SJCRH30 (cell line): Measurements from ENCODE around the gene TENM4. TPM values are rescaled to one million over a fixed set of nuclear protein-coding genes. Genes with fewer than 3 reads are reported as not detected.
A peak's percentile ranks its signal among the peaks of the same experiment; 100 is the strongest.

Experiments
- DNase-seq, 2 experiments: peaks; one replicate each; pipeline ENCODE4 v3.0.0-alpha.2; 2015 to 2020
- H3K27ac ChIP-seq: fragments of 250-450 bp; sonication (Bioruptor Pico); 2 replicates; pipeline ENCODE4 v1.5.1; 2020; ENCODE audit warnings: mild to moderate bottlenecking, moderate library complexity
- H3K27me3 ChIP-seq: fragments of 250-450 bp; sonication (Bioruptor Pico); 2 replicates; pipeline ENCODE4 v1.5.1; 2020; ENCODE audit warnings: mild to moderate bottlenecking, moderate library complexity
- H3K36me3 ChIP-seq: fragments of 250-450 bp; sonication (Bioruptor Pico); 2 replicates; pipeline ENCODE4 v1.5.1; 2020; ENCODE audit warnings: mild to moderate bottlenecking, moderate library complexity
- H3K4me1 ChIP-seq: fragments of 250-450 bp; sonication (Bioruptor Pico); 2 replicates; pipeline ENCODE4 v1.5.1; 2020; ENCODE audit warnings: mild to moderate bottlenecking, moderate library complexity
- H3K4me3 ChIP-seq: fragments of 250-450 bp; sonication (Bioruptor Pico); 2 replicates; pipeline ENCODE4 v1.5.1; 2020; ENCODE audit warnings: mild to moderate bottlenecking, moderate library complexity
- H3K9me3 ChIP-seq: fragments of 250-450 bp; sonication (Bioruptor Pico); replicated peaks from 2 replicates; pipeline ENCODE4 v1.5.1; 2020; ENCODE audit warnings: mild to moderate bottlenecking, moderate library complexity
- total RNA-seq: library from RNA; depleted of rRNA; stranded (reverse); fragments of >200 nt; shearing (Covaris generic); gene quantifications from 2 replicates; pipeline ENCODE4 v1.2.3, GENCODE V29; 2014

The TENM4 gene
- total RNA-seq, 1 experiment from 2014 or later, result 0.53 TPM

DNA sequence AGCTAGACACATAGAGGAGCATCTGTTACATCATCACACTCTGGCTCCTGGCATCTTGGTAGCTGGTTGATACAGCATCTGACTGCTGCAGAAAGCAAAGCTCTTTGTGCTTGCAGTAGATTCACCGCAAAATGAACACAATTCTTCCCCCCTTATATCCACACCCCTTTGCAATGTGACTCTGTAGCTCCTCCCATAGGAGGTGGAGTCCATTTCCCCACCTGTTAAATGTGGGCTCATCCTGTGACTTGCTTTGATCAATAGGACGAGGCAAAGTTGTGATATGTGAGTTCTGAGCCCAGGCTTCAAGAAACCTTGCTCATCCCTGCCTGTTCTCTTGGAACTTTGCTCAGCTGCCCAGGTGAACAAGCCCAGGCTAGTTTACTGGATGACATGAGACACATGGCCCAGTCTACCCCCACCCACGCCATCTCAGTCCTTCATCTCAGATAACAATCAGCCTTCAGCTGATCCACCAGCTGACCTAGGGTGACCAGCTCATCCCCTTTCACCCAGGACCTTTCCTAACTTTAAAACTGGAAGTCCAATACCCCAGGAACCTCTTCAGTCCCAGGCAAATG is 272.2 kb downstream of the TENM4 start:
- Histone ChIP-seq H3K27me3 (no peaks in the 10 kb centered on the region), H3K4me1 (no peaks in the 10 kb centered on the region), H3K4me3 (no peak overlapping the region), H3K9me3 (no peaks in the 10 kb centered on the region), H3K36me3 (no peaks in the 10 kb centered on the region), H3K27ac (no peak overlapping the region)
- DNase-seq, result no peak

DNA sequence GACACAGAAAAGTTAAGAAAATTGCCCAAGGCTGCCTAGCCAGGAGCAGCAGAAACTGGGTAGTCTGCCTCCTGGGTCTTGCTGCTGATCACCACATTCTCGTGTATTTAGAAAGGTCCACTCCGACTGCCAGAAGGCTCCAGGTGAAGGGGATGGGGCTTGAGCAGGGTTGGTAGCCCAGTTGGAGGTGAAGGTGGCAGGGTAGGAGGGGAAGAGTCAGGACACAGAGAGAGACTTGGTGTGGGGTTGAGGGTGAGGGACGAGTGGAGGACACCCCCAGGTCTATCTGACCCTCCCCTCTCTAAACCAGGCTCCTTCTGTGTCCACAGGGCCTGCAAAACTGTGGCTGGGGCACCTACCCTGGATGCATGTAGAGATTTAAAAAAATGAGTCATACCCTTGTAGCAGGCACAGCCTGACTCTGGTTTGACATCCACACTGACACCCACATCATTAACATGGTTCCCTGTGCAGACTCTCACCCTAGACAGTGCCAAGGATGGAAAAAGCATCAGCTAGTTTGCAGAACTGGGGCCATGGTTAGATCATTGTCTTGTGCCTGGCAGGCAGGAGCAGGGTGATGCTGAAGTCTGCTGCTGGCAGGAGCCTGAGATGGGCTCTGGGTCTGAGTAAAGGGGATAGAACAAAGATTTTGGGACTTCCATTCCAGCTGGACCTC is 273.2 kb downstream of the TENM4 start:
- Histone ChIP-seq H3K9me3 (no peaks in the 10 kb centered on the region), H3K4me1 (no peaks in the 10 kb centered on the region), H3K27me3 (no peaks in the 10 kb centered on the region), H3K4me3 (no peak overlapping the region), H3K27ac (no peak overlapping the region), H3K36me3 (no peaks in the 10 kb centered on the region)
- no peak for DNase-seq

DNA sequence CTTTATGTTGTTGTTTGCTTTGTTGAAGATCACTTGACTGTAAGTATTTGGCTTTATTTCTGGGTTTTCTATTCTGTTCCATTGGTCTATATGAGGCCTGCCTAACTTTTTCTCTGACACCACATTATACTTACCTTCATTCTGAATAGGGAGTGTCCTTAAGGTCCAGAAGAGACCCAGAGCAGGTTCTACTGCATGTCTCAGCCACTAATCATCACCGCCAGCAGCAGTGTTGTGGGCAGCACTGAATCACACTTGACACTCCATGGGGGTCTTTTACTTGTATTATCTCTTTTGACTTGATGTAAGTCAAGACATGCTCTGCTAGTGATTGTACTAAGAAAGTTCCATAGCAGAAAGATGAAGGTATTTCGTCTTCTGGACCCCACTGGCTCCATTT is 274.9 kb downstream of the TENM4 start:
- no peaks in the 10 kb centered on the region for H3K9me3 ChIP-seq
- no peaks in the 10 kb centered on the region for H3K4me1 ChIP-seq
- DNase-seq, result no peak
- no peaks in the 10 kb centered on the region for H3K36me3 ChIP-seq
- H3K4me3 ChIP-seq, result no peak overlapping the region
- H3K27ac ChIP-seq, result no peak overlapping the region
- no peaks in the 10 kb centered on the region for H3K27me3 ChIP-seq

DNA sequence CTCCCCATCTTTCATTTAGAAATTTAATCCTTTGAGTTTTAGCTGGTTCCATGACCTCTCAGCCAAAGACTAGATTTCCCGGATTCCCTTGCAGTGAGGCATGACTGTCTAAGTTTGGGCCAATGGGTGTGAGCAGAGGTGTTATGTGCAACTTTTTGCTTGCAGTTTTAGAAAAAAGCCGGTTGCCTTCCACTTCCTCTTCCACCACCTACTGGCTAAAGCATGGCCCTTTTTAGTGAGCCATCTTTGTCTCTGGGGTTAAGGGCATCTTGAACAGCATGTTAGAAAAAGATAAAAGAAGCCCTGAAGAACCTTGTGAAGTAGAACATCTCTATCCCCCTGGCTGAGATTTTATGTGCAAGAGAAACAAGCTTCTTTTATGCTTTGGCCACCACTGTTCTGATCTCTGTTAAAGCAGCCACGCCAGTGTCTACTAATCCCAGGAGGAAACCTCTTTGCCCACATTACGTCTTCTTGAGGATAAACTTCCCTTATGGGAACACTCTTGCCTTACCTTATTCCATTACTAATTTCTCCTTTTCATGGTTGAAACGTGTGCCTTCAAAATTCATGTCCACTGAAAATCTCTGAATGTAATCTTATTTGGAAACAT is 279.9 kb downstream of the TENM4 start:
- H3K9me3 ChIP-seq, result no peaks in the 10 kb centered on the region
- H3K4me1 ChIP-seq, result no peaks in the 10 kb centered on the region
- peak; percentile 6 to 25 for DNase-seq
- no peak overlapping the region for H3K4me3 ChIP-seq
- H3K27ac ChIP-seq, result no peak overlapping the region
- no peaks in the 10 kb centered on the region for H3K36me3 ChIP-seq
- H3K27me3 ChIP-seq, result no peaks in the 10 kb centered on the region

DNA sequence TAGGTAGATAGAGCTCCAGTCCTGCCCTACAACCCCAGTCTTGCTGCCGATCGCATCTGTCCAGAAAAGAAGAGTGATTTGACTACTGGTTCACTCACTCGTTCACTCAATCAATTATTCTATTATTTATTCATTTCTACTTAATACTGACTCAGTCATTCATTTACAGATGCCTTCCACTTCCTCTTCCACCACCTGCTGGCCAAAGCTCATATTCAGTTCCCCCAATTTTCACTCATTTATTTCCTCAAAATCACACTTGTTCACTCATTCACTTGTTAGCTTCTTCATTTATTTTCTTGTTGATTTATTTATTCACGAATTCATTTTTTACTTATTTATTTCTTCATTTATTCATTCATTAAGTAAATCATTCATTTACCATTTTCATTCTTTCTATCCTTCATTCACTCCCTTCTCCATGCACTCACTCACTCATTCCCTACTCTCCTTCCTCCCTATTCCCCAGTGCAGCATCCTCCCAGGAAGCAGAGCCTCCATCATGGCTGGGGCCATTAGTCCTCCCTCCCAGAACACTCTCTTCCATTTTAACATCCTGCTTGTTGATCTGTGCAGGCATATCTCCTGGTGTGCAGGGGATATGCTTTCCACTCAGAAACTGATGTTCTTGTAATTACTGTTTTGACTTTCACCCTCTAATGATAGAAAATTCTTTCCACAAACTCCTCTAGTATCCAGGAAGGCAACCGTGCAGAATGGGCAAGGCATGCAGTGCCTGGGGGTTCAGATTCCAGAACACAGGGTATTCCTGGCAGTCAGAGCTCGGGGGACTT is 281.0 kb downstream of the TENM4 start:
- Histone ChIP-seq H3K9me3 (no peaks in the 10 kb centered on the region), H3K27me3 (no peaks in the 10 kb centered on the region), H3K4me1 (no peaks in the 10 kb centered on the region), H3K27ac (no peak overlapping the region), H3K36me3 (no peaks in the 10 kb centered on the region), H3K4me3 (no peak overlapping the region)
- DNase-seq, result no peak

DNA sequence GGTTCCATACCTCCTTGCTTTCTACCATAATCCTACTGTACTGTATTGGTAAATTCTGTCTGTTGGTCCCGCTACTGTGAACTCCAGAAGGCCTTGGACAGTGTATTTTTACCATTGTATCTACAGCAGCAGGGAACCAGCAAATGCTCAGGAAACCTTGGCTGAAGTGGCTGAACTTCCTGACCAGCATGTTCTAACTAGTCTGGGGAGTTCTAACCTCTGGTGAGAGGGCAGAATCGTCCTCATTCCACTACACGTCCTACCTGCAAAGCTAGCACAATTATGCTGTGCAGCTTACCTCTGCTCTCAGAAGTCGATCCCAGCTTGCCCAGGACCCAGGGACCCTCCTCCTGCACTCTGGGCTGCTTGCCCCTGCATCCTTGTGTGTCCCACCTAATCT is 283.1 kb downstream of the TENM4 start:
- Histone ChIP-seq H3K9me3 (no peaks in the 10 kb centered on the region), H3K4me1 (no peaks in the 10 kb centered on the region), H3K36me3 (no peaks in the 10 kb centered on the region), H3K4me3 (no peak overlapping the region), H3K27ac (no peak overlapping the region), H3K27me3 (no peaks in the 10 kb centered on the region)
- DNase-seq, result no peak

DNA sequence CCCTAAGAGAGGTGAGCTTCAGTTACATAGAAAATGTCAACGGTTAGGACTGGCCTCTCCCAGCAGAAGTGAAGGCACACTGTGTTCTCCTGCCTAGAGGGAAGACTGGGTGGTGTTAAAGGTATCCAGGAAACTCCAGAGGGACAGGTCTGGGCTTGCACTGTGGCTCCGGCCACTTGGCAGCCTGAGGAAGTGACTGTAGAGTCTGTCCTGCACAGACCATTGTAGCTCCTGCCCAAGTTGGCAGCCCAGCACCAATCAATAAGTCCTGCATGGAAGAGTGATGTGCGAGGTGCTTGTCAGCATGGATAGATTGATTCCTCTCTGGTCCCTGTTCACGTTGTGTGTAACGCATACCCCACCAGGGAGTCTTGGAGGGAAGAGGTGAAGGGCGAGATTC is 284.8 kb downstream of the TENM4 start:
- Histone ChIP-seq H3K27me3 (no peaks in the 10 kb centered on the region), H3K27ac (no peak overlapping the region), H3K36me3 (no peaks in the 10 kb centered on the region), H3K4me1 (no peaks in the 10 kb centered on the region), H3K9me3 (no peaks in the 10 kb centered on the region), H3K4me3 (no peak overlapping the region)
- no peak for DNase-seq

DNA sequence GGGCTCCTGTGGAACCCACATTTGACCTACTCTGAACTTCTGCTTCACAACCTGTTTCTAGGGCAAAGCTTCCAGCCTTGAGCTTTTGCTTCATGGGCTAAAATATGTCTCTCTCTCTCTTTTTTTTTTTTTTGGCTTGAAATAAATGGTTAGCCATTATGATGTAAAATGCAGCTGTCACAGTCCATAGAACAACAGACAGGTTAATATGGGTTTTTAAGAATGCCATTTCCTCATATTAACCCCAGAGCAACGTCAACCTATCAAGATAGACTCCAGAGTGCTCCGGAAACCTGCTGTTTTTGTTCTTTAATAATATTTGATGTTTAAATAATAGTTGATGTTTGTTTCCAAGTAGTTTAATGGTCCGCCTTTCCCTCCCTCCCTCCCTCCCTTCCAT is 285.6 kb downstream of the TENM4 start:
- peak in 1 of 2 experiments; percentile 1 for DNase-seq

DNA sequence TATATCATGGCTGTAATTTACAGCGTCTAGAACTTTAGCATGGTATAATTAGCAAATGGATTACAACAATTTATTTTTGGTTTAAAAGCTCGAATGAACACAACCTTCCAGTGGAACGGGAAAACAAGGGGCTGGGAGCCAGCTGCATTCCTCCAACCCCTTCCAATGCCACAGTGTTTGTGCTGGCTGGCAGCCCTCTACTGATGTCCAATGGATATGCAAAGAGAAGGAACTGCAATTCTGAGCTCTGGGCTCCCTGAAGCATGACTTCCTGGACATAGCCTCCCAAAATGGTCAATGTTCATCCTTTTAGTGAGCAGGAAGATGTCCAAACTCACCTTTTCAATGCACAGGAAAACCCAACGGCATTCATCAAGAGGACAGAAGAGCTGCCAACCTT is 288.3 kb downstream of the TENM4 start:
- DNase-seq, result no peak
- Histone ChIP-seq H3K27me3 (no peaks in the 10 kb centered on the region), H3K4me1 (no peaks in the 10 kb centered on the region), H3K27ac (no peak overlapping the region), H3K36me3 (no peaks in the 10 kb centered on the region), H3K9me3 (no peaks in the 10 kb centered on the region), H3K4me3 (no peak overlapping the region)

More for the DNA sequence above, 285.6 kb downstream of the TENM4 start:
- Histone ChIP-seq H3K27ac (no peak overlapping the region), H3K27me3 (no peaks in the 10 kb centered on the region), H3K36me3 (no peaks in the 10 kb centered on the region), H3K4me1 (no peaks in the 10 kb centered on the region), H3K9me3 (no peaks in the 10 kb centered on the region), H3K4me3 (no peak overlapping the region)

DNA sequence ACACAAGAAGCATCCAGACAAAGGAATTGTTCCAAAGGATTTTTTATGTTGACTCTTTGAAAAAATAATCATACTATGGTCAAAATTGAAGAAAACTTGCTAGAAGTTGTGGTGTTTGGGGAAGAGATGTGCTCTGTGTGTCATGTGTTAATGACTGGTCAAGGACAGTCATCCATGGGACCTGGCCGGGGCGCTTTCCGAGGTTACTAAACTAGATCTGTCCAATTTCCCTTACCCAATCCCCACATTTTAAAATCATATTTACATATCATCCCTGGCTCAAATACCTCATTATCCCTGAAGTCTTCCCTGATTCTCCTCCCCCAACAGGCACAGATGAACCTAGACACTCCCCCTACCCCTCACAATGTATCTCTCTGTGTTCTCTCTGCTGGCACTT is 289.4 kb downstream of the TENM4 start:
- H3K36me3 ChIP-seq, result no peaks in the 10 kb centered on the region
- H3K27ac ChIP-seq, result no peak overlapping the region
- DNase-seq, result no peak
- no peaks in the 10 kb centered on the region for H3K4me1 ChIP-seq
- no peak overlapping the region for H3K4me3 ChIP-seq
- H3K27me3 ChIP-seq, result no peaks in the 10 kb centered on the region
- no peaks in the 10 kb centered on the region for H3K9me3 ChIP-seq

DNA sequence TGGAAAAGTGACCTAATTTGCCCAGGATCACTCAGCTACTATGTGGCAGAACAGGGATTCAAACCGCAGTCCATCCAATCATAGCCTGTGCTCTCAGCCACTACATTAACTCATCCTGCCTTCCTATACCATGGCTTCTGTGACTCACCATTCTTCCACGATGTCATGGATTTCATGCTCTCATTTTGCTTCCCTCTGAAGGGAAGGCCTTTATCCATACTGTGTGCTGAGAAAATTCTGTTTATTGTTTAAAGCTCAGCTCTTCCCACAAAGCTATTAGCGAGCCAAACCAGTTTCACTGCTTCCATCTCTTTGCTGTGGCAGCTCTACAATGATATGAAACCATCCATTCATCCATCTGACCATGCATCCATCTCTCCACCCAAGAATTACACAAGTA is 289.9 kb downstream of the TENM4 start:
- no peaks in the 10 kb centered on the region for H3K9me3 ChIP-seq
- DNase-seq, result peak in 1 of 2 experiments; percentile 5
- H3K4me1 ChIP-seq, result no peaks in the 10 kb centered on the region
- no peak overlapping the region for H3K4me3 ChIP-seq
- no peaks in the 10 kb centered on the region for H3K36me3 ChIP-seq
- no peak overlapping the region for H3K27ac ChIP-seq
- no peaks in the 10 kb centered on the region for H3K27me3 ChIP-seq

DNA sequence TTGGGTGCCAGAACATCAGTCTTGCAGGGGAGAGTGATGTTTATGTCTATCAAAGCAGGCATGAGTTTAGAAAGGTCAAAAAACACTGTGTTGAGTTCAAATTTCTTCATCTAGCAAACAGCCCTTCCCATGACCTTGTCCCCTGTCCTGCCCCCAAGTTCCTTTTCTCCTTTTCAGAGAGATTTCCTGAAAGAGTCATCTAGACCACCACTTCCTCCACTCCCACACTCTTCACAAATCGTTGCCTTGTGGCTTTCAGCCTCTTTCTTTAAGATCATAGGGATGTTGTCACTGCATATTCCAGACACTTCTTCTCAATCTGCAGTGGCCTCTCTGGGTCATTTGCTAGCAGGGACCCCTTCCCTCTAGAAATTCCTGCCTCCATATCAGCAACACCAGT is 290.5 kb downstream of the TENM4 start:
- Histone ChIP-seq H3K36me3 (no peaks in the 10 kb centered on the region), H3K27ac (no peak overlapping the region), H3K4me1 (no peaks in the 10 kb centered on the region), H3K4me3 (no peak overlapping the region), H3K9me3 (no peaks in the 10 kb centered on the region), H3K27me3 (no peaks in the 10 kb centered on the region)
- DNase-seq, result no peak

DNA sequence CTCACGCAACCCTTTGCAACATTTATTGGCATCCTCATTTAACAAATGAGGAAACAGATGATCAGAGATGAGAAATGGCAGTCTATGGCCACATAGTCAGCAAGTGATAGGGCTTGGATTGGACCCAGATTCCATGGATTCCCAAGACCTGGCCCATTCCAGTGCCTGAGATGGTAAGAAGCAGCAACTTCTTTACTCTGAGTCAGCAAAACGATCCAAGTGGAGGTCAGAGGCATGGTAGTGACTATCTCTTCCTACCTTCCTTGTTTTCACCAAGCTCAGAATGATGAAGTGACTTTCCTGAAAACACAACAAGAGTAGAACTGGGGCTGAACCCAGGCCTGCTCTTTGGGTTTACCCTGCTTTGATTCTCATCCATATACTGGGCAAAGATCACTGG is 293.1 kb downstream of the TENM4 start:
- DNase-seq, result no peak
- H3K27me3 ChIP-seq, result no peaks in the 10 kb centered on the region
- no peak overlapping the region for H3K4me3 ChIP-seq
- no peaks in the 10 kb centered on the region for H3K9me3 ChIP-seq
- no peaks in the 10 kb centered on the region for H3K4me1 ChIP-seq
- H3K27ac ChIP-seq, result no peak overlapping the region
- no peaks in the 10 kb centered on the region for H3K36me3 ChIP-seq

DNA sequence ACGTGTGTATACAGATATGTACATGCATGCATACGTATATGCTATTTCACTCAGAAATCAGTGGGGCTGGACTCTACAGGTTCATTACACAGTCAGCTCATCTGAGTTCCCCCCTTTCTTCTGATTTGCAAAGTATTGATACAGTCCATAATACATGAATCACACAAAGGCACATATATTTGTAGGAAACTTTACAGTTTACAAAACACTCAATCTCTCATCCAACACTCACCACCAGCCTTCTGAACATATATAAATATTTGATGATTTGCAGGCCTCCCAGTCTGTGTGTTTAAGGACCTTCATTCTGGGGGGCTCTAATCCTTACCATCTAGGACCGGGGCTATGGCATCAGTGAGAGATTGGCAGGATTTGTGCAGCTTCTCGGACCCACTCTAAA is 293.8 kb downstream of the TENM4 start:
- Histone ChIP-seq H3K36me3 (no peaks in the 10 kb centered on the region), H3K27me3 (no peaks in the 10 kb centered on the region), H3K4me3 (no peak overlapping the region), H3K4me1 (no peaks in the 10 kb centered on the region), H3K27ac (no peak overlapping the region), H3K9me3 (no peaks in the 10 kb centered on the region)
- DNase-seq, result no peak

DNA sequence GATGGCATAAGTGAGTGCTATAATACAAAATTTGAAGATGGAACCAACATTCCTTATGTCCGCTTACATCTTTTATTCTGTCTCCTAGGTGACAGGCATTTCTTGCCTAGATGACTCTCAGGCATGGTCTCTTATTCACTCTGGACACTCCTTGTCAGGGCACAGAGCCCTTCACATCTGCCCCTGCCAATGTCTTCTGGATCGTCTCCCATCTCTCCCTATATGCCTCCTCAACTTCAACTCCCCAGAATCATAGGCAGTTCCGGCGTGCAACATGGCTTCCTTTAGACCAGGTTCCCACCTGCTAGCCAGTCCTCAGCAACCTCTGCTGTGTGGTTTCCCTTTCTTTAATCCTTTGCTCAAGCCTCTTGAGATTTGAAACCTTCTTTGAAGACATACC is 300.9 kb downstream of the TENM4 start:
- DNase-seq, result peak in 1 of 2 experiments; percentile 20
- no peaks in the 10 kb centered on the region for H3K9me3 ChIP-seq

More for the DNA sequence above, 300.9 kb downstream of the TENM4 start:
- Histone ChIP-seq H3K27me3 (no peaks in the 10 kb centered on the region), H3K4me1 (no peaks in the 10 kb centered on the region), H3K36me3 (no peaks in the 10 kb centered on the region), H3K4me3 (no peak overlapping the region), H3K27ac (no peak overlapping the region)
